DMS79 treated with DMSO at 0.1 percent for 48 hours (cell line): ENCODE measurements around the gene BAZ2B.

ENCODE experiments used
- DNase-seq: peaks from one replicate; lab custom pipeline; 2025; lab: John Stamatoyannopoulos, UW

The BAZ2B gene

GRCh38 chr2:159461076-159461475 is 155.3 kb downstream of the BAZ2B start:
- DNase-seq = no peak

GRCh38 chr2:159460227-159460626 is 156.1 kb downstream of the BAZ2B start:
- DNase-seq = no peak

DNA sequence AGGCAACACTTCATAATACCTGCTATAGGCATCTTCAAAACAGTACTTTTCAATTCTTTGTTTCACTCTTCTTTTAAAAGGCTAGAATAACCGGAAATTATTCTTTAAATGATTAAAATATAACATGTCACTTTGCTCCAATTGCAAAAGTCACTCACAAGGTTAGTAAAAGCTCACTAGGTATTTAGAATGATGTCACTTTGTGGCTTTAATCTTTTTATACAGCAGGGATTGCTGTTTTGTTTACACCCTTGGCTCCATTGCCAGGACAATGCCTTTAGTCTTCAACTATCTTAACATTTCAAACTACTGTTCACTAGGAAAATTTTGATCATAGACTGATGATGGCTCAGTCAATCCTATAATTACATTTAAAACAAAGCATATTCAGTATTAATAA is 157.1 kb downstream of the BAZ2B start:
- no peak for DNase-seq

DNA sequence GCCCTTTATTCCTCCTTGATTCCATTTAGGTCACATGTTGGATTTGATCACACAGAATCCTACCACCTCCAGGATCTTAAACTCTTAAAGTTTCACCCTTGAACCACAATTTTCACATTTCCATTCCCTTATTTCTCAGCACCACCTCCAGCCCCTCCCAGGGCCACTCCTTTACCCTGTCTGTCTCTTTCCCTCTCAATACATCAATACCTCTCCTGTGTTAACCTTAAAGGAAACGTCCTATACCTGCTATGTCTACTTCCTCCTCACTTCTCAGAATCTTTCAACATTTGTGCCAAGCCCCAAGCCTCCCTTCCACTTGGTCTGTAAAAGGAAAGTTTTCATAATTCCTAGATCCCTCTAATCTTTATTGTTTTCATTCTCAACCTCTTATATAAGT is 158.8 kb downstream of the BAZ2B start:
- no peak for DNase-seq

DNA sequence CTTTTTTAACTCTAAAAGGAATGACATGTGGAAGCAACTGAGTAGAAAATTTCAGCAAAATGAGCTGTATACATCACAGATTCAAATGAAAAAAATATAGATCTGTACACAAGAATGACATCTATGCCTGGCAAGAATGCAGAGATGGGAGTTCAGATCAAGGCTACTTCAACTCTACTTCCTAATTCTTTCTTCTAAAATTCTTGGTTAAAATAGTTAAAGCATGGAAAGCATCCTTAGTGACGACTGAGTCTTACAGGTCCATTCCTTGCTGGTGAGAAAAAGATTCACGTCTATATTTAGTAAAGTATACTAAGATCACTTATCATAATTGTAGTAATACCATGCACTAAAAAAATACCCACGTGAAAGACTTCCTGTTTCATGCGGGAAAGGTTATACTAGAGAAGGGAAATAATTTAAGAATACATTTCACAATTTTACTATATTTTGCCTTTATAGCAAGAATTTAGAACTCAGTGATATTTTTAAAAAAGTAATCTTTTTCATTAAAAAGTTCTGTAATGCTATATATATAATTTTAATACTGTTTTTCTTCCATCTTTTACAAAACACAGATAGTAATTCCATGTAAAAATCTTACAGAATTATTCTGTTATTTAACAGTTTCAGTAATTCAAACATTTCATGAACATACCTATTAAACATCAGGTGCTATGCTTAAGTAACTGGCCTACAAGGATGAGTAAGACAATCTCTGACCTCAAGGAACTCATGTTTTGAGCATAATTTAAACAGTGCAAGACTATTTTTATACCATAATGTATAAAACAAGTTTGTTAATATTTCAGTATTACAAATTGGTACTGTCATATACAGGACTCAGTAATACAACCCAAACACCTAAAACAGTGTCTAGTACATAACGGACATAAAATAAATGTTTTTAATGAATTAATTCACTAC is 159.6 kb downstream of the BAZ2B start:
- DNase-seq = no peak

DNA sequence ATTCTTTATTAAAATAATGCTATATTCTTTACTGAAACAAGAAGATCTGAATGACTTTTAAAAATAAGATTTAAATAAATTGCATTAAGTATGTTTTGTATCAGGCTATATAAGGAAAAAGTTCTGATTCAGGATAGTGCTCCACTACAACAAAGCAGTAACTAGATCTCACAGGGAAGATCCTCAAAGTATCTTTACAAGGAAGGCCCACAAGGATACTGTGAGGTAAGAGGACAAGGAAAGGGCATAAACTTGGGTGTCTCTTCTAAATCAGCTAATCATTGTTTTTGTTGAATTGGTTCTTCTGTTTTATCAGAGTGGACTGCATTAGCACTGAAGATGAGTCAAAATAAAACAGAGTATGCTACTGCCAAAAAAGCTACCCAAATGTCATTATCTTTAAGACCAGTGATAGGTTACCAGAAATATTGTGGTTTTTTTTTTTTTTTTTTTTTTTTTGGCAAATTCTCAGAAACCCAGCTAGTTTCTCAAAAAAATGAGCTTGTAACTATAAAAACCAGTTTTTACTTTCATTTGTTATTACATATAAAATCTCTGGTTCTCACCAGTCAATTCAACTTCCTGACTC is 160.9 kb downstream of the BAZ2B start:
- no peak for DNase-seq

GRCh38 chr2:159454185-159454584 is 162.2 kb downstream of the BAZ2B start:
- no peak for DNase-seq

- no peak for DNase-seq
Measured at GRCh38 chr2:159450180-159450579, 166.2 kb downstream of the BAZ2B start.

DNA sequence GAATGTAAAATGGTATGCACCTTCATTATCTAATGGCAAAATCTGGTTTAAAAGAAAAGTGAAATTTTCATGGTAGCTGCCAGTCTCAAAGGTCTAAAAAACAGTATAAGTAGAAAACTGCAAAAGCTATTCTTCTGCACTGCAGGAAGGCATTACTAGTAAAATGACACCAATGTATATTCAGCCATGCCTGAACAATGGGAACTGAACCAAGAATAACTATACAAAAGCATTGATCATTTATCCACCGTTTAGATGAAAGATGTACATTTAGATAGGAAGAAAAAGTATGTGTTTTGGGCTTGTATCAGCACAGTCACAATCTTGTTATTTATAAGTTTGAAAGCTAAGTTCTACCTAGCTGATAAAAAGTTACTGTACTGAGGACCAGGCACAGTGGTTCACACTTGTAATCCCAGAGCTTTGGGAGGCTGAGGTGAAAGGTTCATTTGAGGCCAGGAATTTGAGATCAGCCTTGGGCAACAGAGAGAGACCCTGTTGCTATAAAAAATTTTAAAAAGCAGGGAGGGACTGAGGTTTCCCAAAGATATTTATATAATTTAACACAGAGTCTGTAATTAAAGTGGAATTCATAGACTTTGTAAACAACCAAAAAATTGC is 166.7 kb downstream of the BAZ2B start:
- DNase-seq = no peak

DNA sequence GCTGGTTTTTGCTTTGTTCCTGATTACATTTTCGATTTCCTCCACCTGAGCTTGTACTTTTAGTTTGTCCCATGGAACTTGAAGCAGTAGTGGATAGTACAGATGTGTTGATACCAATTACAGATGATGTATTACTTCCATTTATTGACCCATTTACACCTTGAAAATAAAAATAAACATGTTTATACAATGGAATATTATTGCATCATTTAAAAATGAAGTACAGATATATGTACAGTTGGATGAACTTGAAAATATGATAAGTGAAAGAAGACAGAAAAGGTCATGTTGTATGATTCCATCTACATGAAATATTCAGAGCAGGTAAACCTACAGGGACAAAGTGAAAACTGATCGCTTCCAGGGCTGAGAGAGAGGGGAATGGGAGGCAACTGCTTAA is 169.5 kb downstream of the BAZ2B start:
- DNase-seq = no peak

GRCh38 chr2:159446201-159446600 is 170.1 kb downstream of the BAZ2B start:
- DNase-seq = no peak

DNA sequence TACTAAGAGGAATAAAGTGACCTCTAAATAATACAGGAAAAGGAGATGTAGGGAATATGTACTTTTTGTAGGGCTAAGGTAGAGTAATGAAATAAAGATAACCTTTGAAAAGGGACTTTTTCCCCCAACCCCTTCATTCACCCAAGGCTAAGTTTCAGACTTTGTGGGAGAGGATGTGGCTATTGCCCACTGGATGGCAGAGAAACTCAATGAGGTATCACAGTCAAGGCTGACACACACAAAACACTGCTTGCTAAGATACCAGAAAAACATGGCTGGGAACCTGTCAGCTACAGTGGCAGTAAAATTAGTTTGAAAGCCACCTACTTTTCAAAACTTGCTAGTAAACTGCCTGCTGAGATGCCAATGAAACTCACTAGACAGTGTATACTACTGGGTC is 171.0 kb downstream of the BAZ2B start:
- no peak for DNase-seq

GRCh38 chr2:159444754-159445153 is 171.6 kb downstream of the BAZ2B start:
- no peak for DNase-seq

GRCh38 chr2:159442159-159442852 is 174.0 kb downstream of the BAZ2B start:
- DNase-seq = no peak

DNA sequence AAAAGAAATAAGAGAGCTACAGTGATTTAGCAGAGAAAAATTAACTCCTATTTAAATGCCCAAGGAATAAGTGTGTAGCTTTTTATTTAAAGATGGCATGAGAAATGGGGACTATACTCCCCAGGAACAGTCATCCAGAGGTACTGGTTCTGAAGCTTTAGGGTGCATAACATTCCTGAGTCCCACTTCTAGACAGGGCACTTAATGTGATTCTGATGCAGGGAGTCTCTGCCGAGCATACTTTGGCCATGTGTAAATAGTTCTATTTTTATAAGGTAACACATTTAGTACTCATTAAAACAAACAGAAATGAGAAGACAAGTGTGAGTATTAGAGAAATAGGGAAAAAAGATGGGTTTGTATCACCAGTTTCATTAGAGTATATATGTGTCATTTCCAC is 175.2 kb downstream of the BAZ2B start:
- DNase-seq = no peak

DNA sequence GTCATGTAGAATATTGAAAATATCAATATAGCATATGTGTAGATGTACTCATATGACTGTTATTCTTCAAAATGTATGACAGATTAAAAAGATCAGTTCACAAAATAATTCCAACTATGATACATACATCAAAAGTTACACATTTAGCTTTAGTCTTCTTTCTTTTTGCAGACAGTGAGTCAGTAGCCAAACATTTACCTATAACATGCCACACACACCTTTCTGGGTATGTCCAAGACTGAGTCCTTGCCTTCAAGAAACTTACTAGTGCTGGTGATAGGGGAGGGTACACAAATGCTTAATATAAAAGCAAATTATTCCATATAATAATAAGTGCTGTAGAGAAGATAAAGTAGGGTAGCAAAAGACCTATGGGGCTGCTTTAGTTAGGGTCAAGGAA is 176.9 kb downstream of the BAZ2B start:
- no peak for DNase-seq

DNA sequence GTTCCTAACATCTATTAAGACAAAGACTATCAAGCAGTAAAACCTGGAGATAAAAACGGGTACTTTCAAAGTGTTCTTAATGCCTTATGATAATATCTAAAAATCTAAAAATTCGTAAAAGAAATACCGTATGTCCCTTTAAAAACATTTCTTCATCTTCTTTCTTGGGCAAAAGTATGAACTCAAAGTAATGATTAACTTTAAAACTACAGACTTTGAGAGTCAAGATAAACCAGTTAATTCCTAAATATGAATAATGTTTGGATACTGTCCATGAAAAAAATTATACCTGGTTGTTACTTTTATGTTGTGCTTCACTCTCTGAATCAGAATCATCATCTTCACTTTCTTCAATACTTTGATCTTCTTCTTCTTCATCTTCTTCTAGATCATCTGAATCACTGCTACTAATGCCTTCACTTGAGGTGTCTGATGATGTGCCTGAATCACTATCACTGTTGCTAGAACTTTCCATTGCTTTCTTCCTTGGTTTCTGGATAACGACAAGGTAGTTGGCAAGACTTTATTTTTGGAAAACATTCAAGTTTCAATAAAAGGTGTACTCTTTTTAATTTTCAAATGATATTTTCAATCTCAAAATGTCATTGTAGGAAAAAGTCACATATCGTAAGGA is 177.5 kb downstream of the BAZ2B start:
- no peak for DNase-seq

DNA sequence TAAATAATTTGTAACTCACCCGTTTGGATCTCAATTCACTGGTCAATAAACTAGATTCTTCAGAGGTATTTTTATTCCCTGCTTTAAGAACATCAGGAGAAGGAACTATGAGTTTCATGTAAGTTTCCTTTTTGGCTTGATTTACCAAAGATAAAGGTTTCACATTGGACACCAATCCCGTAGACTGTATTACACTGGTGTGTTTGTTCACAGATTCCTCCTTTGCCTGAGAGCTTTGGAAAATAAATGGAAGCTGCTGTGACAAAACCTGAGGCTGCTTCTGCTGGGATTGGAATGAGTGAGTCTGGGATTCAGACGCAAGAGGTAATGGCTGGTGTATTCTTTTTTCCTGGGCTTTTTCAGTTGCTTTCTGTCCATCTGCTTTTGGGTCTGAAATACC is 178.1 kb downstream of the BAZ2B start:
- DNase-seq = no peak

GRCh38 chr2:159432610-159433009 is 183.7 kb downstream of the BAZ2B start:
- DNase-seq = no peak

DNA sequence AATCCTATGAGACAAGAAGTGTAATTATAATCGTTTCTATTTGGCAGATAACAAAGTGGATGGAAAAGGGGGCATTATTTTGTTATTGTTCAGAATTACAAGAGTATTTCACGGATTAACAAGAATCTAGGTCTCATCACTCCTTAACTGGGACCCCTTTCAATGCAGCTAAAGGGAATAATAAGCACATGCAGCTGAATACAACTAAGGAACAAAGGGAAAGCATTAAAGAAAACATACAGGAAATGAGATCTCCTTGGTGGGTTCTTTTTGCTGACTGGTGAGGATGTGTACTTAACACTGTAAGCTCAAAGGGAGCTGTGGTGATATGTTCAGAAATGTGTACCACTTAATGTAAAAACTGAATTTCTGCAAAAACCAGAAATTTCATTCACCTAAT is 189.3 kb downstream of the BAZ2B start:
- no peak for DNase-seq

DNA sequence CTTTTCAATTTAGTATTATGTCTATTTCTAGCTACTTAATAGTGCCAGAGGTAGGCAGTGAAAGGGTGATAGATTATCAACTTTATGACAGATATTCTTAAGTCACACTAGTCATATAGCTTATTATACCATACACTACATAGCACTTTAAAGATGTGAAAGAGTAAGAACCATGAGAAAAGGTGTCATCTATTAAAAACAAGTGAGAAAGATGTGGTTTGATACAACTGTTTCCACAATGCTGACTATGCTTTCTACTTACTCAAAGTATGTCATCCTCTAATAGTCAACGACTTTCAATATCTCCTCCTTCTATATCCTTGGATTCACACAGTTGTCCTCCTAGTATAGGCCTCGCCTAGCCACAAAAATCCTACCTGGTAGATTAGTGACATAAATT is 196.9 kb downstream of the BAZ2B start:
- DNase-seq = no peak

DNA sequence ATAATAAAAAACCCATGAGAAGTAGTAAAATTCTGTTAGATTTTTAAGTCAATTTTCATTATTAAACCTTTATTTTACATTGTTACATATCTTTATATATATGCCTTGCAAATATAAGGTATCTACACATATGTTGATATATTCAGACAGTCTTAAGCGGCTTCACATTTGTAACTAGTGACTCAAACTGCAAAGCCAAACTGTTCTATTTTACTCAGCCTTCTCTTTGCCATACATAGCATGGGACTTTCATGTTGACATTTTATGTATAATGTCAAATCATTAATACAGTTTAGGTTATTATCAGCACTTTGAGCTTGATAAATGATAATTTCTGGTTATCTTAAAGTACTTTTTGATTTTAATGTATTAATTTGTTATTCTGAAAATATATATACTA is 204.9 kb downstream of the BAZ2B start:
- DNase-seq = no peak
